ENCODE measurements around the gene ROBO3.

Gene ROBO3

GRCh38 chr11:124876818-124877630 lies 11.8 kb downstream of the ROBO3 start:
- no peak for DNase-seq (ENCODE audit: low read depth, low spot score)

DNA sequence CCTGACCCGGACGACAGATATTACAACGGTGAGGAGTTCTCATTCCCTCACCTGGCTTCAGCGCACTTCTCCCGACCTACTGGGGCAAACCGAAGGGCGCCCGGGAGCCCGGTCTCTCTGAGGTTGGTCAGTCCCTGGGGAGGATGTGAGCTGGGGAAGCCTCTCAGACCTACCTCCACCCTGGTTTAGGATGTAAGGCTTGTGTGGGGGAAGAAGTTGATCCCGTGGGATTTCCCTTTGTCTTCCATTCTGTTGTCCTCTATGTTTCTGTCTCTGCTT lies 12.3 kb downstream of the ROBO3 start:
- no peak for DNase-seq (ENCODE audit: low read depth, low spot score)

- DNase-seq (ENCODE audit: low read depth, low spot score): no peak
Measured at GRCh38 chr11:124877910-124878758, 12.9 kb downstream of the ROBO3 start.

GRCh38 chr11:124878759-124879492 lies 13.7 kb downstream of the ROBO3 start:
- DNase-seq (ENCODE audit: low read depth, low spot score): no peak

DNA sequence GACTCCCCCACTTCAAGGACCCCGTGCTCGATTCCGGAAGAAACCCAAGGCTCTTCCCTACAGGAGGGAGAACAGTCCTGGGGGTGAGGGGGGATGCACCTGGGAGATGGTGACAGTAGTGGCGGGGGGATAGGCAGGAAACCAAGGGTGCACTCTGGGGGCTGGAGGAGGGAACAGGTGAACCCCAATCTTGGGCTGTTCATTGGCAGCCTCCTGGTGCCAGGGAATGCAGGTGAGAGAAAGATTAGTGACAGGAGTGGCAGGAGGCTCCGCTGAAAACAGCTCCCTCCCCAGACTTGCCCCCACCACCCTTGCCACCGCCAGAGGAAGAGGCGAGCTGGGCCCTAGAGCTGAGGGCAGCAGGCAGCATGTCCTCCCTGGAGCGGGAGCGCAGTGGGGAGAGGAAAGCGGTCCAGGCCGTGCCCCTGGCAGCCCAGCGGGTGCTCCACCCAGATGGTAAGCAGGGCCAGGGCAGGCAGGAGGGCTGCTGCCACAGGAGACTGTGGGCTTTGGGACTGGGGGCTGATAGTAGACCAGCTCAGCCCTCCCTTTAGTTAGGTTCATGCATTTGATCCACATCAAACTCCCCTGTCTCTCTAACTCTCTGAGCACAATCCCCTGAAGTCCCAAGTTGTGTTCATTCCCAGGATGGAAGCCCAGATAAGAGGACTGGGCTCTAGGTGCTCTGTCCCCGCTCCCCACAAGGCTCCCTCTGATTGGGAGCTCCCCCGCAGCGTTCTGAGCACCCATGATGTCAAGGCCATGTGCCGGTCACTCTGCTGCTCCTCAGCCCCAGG lies 14.5 kb downstream of the ROBO3 start:
- no peak for DNase-seq (ENCODE audit: low read depth, low spot score)

DNA sequence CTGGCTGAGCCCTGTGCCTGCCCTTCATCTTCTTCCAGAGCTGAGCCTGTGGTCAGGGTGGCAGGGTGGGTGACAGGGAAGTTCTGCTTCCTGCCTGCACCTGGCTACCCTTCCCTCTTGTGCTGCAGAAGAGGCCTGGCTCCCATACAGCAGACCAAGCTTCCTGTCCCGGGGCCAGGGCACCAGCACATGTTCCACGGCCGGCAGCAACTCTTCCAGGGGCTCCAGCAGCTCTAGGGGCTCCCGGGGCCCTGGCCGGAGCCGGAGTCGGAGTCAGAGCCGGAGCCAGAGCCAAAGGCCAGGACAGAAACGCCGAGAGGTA lies 15.0 kb downstream of the ROBO3 start:
- DNase-seq (ENCODE audit: low read depth, low spot score): no peak

GRCh38 chr11:124880958-124881357 lies 15.7 kb downstream of the ROBO3 start:
- DNase-seq (ENCODE audit: low read depth, low spot score): no peak

GRCh38 chr11:124882339-124883071 lies 17.3 kb downstream of the ROBO3 start:
- no peak for DNase-seq (ENCODE audit: low read depth, low spot score)

- DNase-seq (ENCODE audit: low read depth, low spot score): no peak
Measured at GRCh38 chr11:124884340-124884739, 19.1 kb downstream of the ROBO3 start.

- DNase-seq (ENCODE audit: low read depth, low spot score): no peak
Measured at GRCh38 chr11:124884869-124885479, 19.7 kb downstream of the ROBO3 start.

DNA sequence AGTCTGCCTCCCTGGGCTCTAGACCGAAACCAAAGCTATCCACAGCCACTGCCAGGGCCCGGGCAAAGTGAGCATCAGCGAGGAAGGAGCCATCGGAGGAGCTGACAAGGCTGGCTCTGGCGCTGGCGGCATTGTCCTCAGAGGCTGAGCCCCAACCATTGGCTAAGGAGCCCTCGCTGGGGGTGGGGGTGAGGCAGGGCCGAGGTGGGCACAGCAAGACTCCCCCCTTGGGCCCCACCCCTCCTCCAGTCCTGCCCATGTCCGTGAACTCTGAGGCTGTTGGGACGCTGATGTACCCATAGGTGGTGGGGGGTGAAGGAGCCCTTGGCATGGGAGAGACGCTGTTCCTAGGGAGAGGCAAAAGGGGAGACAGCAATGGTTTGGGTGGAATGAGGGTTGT lies 21.2 kb downstream of the ROBO3 start:
- no peak for DNase-seq (ENCODE audit: low read depth, low spot score)

DNA sequence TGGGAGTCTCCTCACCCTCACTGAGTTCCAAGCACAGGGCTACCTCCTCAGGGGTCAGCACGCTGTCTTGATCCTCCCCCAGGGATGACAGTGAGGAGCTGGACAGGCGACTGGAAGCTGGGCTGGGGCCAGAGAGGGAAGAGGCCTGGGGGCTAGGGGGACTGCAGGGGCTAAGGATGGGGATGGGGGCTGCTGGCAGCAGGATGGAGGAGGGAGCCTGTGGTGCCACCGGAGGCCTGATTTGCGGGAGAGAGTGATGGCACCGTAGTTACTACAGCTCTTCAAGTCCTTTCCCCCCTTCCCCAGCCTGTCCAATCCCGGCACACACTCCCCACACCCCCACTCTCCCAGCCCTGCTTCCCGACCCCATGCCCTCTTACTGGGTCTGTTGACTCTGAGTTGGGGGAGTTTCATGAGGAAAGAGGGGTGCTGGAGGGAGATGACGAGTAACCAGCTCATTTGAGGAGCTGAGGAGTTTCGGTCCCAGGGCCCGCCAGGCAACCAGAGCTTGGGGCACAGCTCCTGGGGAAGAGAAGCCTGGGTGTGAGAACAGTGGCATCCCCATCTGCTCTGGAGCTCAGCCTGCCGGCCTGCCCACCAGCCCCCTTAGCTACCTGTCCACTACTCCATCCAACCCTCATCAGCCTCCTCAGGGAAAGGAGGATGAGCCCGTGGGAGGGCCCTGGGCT lies 21.9 kb downstream of the ROBO3 start:
- no peak for DNase-seq (ENCODE audit: low read depth, low spot score)

GRCh38 chr11:124887667-124888013 lies 22.4 kb downstream of the ROBO3 start:
- DNase-seq (ENCODE audit: low read depth, low spot score): no peak

GRCh38 chr11:124889191-124890091 lies 24.2 kb downstream of the ROBO3 start:
- no peak for DNase-seq (ENCODE audit: low read depth, low spot score)

GRCh38 chr11:124890151-124890550 lies 24.9 kb downstream of the ROBO3 start:
- DNase-seq (ENCODE audit: low read depth, low spot score): no peak

DNA sequence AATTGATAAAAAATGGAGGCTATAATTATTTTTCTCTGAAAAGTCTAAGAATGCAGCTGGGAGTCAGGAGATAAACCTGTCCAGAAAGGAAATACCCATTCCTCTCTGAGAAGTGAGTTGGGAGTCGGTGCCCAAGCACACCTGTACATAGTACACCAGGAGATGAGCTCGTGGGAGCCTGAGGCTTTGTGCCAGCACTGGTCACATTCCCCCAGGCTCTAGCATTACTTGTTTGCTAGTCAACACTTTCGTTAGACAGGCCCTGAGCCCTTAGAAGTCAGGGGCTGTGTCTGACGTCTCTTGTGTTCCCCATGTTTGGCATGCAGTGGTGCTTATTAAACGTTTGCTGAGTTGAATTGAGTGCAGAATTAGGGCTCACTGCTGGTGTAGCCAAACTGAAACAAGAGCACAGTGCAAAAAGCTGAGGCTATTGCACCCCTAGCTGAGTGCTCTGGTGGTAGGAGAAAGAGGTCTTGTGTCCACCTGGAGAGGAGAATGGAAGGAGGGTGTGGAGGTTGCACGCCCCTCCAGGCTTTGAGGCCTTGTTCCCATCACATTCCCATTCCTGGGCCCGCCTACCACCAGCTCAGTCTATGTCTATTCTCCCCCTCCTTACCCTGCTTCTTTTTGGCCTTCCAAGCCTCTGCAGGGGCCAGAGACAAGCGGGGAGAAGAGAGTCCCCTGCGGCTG lies 25.6 kb downstream of the ROBO3 start:
- DNase-seq (ENCODE audit: low read depth, low spot score): no peak

DNA sequence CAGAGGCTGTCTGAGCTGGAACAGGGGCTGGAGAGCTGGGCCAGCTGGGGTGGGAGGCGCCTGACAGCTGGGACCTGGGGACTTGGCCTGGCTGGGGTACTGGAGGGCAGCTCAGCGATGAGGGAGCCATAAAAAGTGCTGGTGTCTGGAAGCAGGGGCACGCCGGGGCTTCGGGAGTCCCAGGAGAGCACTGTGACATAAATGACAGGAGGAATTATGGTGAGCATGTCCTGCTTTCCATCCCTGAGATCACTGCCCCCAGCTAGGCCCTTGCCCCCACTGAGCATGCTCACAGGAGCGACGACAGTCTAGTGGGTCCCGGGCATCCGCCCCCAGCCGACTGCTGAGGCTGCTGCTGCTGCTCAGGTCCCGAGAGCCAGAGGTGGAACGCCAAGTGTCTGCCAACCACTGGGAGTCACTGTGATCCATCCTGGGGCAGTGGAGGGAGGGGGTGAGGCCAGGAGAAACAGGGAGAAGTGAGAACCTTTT lies 26.2 kb downstream of the ROBO3 start:
- no peak for DNase-seq (ENCODE audit: low read depth, low spot score)

- DNase-seq (ENCODE audit: low read depth, low spot score): no peak
Measured at GRCh38 chr11:124892146-124892545, 26.9 kb downstream of the ROBO3 start.

Measured in brain pericyte (primary cell).